GM10266 (cell line): ENCODE measurements around the gene KLC1.
A peak's percentile ranks its signal among the peaks of the same experiment; 100 is the strongest.

Experiments
- DNase-seq: peaks from one replicate; pipeline ENCODE4 v3.0.0; 2012; ENCODE audit errors: extremely low spot score
- TF ChIP-seq, protein P1 (sequence below): IDR thresholded peaks from 2 replicates; pipeline ENCODE4 v1.5.1; 2012; ENCODE audit warnings: mild to moderate bottlenecking, low read depth; ENCODE audit not compliant: control insufficient read depth, insufficient read depth; ENCODE audit errors: missing control alignments

KLC1 gene

DNA sequence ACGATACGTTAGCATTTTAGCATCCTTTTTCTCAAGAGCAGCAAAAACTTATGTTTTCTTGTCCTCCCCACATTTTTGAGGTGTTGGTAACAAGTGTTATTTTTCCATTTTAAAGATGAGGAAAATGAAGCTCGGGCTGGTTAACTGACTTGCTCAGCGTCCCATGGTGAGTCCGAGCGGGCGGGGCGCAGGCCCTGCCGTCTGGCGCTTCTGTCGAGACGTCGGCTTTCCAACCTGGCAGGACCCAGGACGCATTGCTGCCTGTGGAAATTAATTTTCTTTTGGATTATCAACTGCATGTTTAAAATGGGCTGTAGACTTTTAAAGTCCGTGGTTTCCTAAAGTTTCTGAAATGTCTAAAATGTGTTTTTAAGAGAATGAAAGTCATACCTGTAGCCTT lies 55.9 kb downstream of the KLC1 start:
- TF ChIP-seq, protein P1, sequence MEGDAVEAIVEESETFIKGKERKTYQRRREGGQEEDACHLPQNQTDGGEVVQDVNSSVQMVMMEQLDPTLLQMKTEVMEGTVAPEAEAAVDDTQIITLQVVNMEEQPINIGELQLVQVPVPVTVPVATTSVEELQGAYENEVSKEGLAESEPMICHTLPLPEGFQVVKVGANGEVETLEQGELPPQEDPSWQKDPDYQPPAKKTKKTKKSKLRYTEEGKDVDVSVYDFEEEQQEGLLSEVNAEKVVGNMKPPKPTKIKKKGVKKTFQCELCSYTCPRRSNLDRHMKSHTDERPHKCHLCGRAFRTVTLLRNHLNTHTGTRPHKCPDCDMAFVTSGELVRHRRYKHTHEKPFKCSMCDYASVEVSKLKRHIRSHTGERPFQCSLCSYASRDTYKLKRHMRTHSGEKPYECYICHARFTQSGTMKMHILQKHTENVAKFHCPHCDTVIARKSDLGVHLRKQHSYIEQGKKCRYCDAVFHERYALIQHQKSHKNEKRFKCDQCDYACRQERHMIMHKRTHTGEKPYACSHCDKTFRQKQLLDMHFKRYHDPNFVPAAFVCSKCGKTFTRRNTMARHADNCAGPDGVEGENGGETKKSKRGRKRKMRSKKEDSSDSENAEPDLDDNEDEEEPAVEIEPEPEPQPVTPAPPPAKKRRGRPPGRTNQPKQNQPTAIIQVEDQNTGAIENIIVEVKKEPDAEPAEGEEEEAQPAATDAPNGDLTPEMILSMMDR, result no peak
- no peak for DNase-seq

DNA sequence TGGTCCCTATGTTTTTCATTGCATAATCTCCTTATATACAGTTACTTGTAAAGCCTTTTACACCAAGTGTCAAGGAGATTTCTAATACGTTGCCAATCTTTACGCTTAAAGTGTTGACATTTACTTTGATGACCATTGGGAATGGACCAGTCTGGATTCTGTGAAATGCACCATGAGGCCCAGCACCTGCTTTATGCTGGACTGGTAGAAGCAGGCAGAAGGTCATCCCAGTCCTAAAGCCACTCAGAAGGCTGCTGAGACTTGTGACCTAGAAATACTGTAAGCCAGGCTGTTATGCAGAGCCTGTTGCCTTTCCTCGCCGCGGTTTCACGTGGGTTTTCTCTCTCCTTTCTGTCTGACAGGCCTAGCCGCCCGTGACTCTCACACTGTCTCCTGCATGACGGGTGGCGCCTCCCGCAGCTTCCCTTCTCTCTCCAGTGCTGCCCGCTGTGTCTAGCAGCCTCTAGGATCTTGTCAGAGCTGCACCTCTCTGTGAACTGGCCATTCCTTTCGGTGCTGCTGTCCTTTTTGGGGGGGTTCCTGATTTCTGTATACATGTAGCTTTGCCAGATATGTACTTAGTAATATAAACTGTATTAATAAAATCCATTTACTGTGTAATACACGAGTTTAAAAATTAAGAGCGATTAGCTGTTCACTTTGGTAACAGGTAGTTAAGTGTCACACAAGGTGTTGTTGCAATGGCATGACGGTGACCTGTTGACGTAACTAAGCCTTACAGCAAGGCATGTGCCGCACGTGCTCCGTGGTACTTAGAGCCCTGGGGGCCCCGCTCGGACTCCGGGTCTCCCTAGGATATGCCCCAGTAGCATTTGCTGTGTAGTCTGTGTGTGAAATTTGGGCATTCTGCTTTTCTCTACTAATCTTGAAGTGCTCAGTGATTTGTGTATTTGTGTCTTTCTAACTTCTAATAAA lies 56.5 kb downstream of the KLC1 start:
- TF ChIP-seq, protein P1, result no peak
- no peak for DNase-seq

DNA sequence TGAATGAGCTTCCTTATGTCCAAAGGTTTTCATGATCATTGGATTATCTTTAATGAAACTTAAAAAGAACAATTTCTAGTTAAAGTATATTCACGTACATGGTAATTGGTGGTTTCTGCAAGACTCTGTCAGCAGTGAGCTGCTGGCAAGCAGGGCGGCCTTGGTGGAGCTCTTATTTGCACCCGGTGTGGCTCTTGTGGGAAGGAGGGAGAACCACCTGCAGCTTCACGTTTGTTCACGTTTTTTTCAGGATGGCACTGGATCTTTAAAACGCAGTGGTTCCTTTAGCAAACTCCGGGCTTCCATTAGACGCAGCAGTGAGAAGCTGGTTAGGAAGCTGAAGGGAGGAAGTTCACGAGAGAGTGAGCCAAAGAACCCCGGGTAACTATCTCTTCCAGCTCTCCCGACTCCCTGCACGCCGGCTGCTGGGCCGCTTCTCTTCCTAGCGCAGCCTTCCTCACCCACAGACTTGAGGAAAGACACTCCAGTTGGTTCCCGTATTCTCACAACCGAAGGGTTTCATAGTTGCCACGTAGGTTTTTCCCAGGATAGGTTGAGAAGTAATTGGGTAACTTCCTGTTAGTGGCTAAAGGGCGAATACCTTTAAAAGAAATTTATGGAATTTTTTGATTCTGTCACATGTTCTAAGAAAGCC lies 57.9 kb downstream of the KLC1 start:
- no peak for DNase-seq
- TF ChIP-seq, protein P1, result no peak

DNA sequence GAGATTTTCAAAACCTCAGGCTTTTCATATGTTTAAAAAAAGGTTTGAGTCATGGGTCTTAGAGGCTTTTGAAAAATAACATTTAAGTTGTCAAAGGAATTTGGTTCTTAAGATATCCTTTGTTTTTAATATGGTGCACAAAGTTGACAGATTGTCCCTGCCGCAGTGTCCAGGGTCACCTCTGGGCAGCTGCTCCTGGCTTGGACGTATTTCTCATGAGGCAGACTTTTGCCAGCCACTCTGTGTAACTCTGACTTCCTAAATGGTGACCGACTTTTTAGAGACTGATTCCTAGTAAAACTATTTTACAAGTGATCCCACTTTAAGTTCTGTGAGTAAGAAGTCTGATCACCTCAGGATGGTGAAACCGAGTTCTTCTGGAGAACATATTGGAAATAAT lies 58.7 kb downstream of the KLC1 start:
- TF ChIP-seq, protein P1, result no peak
- DNase-seq, result no peak

DNA sequence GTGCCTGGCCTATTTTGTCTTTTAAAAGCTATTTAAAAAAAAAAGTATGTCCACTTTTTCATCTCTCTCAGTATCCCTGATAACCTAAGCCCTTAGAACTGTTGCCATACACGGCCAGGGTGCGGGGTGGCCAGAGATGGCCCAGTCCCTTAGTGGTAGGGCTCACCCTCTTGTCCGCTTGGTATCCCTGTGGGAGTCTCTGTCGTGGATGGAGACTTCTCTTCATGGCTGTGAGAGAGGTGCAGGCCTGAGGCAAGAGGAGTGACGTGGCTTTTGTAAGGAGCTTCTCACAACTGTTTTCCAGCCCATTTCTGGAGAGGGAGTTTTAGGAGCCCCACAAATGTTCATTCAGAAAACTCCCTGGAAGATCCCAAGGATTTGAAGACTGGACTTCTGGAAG lies 59.4 kb downstream of the KLC1 start:
- no peak for DNase-seq
- TF ChIP-seq, protein P1, result no peak

DNA sequence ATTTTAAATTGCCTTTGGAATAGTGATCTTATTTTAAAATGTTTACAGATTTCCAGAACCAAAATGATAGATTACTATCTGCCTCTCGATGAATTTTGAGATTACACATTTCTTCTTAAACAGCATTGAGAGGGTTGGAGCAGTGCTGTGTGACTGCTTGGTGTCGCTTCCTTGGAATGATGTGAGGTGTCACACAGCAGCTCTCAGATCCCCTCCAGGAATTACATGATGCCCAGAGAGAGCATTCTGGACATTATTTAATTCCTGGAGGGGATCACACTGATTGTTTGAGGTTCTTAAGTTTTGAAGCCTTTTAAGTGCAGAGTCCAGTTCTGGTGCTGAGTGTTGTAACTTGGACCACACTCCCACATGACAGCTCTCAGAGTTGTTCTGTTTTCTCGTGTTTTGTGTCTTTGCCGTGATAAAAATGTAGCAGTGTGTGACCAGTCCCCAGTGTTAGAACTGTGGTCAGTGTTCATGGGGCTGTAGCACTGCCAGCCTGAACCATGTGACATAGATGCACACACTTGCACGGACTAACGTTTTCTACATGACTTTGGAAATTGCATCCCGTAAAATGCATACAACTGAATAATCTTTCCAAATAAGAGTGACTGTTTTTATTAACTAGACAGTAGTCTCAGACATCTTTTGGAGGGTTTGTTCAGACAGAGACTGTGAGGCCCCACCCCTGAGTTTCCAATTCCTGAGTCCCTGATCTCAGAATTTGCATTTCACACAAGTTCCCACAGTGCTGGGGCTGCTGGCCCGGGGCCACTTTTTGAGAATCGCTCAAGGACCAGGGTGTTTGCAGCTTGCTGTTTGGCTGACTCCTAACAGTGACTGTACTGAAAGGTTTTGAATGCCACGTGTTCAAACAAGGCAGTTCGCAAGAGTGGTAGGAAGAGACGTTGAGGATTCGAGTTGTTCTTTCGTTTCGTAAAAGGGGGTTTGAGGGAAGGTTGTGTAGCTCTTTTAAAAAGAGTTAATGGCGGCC lies 60.2 kb downstream of the KLC1 start:
- TF ChIP-seq, protein P1, result no peak
- peak; percentile 83 for DNase-seq
